ENCODE results near the gene SPECC1L.
"Not testable (repeated sequence)": the region's sequence is repeated elsewhere in the genome, so short reads cannot be mapped to it uniquely, and the experiment has no call there.

SPECC1L gene

DNA sequence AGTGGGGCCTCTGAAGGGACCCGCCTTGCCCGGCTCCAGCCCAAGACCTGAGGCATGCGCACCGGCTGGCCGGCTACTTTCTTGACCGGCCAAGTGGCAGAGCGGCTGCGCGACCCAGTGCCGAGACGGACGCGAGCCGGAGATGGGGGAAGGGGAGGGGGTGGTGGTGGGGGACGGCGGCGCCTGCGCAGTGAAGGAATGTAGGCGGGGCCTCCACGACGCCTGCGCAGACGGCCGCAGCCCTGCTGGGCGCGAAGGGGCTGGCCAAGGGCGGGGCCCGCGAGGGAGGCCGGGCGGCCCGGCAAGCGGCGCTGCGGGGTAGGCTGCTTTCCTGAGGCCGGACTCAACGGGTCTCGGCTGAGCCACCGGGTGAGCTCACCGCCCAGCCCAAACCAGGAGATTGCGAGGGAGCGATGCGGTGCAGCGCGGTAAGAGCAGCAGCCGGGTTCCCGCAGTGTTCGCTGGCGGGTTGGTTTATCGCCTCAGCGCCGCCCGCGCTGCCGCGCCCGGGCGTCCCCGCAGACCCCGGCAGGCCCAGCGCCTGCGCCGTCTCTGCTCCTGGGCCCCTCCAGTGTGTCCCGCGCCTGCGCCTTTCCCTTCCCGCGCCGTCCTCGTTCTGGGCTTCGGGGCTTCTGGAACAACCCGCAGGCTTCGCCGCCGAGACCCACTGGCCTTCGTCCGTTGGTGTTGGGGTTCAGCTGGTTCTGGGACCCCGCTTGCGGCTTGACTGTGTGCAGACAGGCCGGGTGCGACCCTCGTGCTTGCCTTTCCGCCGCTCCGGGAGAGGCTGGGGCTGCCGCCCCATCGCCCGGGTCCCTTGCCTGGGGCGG, at the start of gene SPECC1L:
Gene SPECC1L, plus strand, starts transcription at position 276 of the 830 bp plus-strand sequence. CDS start 31,401 bp downstream, outside the sequence.
- DNase-seq = peak; percentile 32

- DNase-seq = no peak
Observed at GRCh38 chr22:24224468-24224867, 46.2 kb upstream of the SPECC1L start.

- no peak for DNase-seq
Observed at GRCh38 chr22:24225044-24225601, 45.5 kb upstream of the SPECC1L start.

DNA sequence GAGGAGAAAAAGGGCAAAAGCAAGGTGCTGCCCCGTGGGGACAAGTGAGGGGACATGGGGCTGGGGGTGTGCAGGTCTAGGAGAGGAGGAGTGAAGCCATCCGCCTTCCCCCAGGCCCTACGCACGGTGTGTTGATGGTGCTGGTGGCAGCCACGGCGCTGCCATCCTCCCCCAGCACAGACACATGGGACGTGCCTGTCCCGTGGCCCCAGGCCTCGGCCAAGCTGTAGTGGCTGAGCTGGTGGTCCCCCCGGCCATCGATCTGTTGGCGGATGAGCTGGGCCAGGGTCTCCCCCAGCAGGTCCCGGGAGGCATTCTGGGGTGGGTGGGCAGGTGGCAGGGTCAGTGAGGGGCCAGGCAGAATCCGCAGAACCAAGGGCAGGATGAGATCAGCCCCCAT, 44.7 kb upstream of the SPECC1L start:
- DNase-seq = no peak

DNA sequence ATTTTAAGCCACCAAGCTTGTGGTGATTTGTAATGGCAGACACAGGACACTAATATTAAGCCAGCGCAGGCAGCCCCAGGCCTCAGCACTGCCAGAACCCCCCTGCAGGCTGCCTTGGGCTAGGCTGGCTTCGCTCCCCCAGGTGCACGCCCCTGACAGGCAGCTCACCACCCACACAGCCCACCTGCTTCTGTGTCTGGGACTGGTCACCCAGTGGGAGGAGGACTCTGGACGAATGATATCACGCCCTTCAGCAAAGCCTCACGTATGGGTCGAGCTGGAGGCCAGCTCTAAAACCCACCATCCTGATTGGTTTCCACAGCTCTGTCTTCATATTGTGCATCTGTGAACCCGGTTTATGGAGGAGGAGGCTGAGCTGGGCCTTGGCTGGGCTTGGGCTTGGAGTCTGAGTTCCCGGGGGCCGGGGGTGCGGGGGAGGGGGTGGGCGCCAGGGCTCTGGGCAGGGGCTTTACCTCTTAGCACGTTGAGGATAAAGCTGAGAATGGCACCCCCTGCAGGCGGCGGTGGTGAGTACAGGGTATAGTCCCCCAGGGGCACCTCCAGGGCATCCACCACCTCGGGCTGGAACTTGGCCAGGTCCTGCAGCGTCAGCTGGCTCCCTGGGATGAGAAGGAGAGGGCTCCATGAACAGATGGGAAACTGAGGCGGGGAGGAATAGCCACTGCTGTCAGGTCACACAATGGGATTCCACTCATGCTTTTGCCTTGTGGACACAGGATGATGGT, 39.5 kb upstream of the SPECC1L start:
- DNase-seq = no peak

DNA sequence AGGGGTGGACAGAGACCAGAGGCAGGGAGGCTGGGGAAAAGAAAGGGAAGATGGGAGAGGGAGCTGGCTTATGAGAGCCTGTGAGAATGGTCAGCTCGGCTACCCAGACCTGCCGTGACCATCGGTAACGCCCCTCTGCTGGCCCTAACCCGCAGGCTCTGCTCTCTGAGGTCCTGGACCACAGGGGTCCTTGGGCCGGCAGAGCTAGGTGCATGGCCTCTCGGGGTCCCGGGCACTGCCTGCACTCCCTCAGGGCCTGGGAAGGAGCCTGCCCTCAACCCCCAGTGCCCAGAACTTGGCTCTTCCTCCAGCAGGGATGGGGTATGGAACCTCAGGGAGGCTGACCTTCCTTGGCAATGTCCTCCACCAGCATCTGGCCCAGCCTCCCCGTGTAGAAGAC, 38.9 kb upstream of the SPECC1L start:
- no peak for DNase-seq

GRCh38 chr22:24232124-24232523, 38.5 kb upstream of the SPECC1L start:
- DNase-seq = no peak

- no peak for DNase-seq
Observed at GRCh38 chr22:24232725-24233124, 37.9 kb upstream of the SPECC1L start.

- no peak for DNase-seq
Observed at GRCh38 chr22:24233235-24233634, 37.4 kb upstream of the SPECC1L start.

DNA sequence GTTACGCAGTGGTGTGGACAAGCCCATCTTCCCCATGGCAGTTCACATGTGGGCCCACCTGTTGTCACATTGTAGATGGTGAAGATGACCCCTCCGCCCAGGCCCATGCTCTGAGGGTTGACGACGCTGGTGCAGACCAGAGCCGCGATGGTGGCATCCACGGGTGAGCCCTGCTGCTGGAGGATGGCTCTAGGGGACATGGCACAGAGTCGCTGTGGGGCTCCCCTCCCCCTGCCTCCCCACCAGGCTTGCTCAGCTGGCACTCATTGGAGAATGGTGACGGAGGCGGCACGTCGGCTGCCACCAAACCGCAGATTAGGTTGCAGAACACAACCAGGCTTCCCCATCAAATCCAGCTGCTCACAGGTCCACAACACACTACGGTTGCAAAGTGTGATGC, 36.8 kb upstream of the SPECC1L start:
- DNase-seq = no peak

GRCh38 chr22:24235315-24235714, 35.3 kb upstream of the SPECC1L start:
- DNase-seq = no peak

GRCh38 chr22:24236656-24237055, 34.0 kb upstream of the SPECC1L start:
- DNase-seq = no peak

- not testable (repeated sequence) for DNase-seq
Observed at GRCh38 chr22:24238101-24238694, 32.4 kb upstream of the SPECC1L start.

DNA sequence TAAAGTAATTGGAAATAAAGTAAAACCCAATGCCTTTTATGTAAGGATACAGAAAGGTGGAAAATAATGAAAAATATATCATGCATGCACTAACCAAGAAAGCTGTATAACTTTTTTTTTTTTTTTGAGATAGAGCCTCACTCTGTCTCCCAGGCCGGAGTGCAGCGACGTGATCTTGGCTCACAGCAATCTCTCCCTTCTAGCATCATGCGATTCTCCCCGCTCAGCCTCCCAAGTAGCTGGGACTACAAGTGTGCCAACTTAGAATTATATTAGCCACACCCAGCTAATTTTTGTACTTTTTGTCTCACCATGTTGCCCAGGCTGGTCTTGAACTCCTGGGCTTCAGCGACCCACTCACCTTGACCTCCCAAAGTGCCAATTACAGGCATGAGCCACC, 30.2 kb upstream of the SPECC1L start:
- DNase-seq = no peak

DNA sequence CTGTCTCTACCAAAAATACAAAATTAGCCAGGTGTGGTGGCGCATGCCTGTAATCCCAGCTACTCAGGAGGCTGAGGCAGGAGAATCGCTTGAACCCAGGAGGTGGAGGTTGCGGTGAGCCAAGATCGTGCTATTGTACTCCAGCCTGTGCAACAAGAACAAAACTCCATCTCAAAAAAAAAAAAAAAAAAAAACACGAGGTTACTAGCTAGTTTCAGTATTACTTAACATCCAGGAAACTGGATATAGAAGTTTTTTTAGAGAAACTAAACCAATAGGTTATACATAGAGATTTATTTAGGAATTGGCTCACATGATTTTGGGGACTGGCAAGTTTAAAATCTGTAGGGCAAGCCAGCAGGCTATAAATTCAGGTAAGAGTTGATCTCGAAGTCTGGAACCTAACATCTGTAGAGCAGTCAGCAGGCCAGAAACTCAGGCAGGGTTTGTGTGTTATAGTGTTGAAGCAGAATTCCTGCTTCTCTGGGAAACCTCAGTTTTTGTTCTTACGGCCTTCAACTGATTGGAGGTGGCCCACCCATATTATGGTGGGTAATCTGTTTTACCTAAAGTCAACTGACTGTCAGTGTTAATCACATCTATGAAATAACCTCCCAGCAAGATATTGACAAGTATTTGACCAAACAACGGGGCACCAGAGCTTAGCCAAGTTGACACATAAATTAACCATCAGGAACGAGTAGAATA, 29.5 kb upstream of the SPECC1L start:
- DNase-seq = not testable (repeated sequence)

- DNase-seq = not testable (repeated sequence)
Observed at GRCh38 chr22:24243417-24243816, 27.2 kb upstream of the SPECC1L start.

- no peak for DNase-seq
Observed at GRCh38 chr22:24244144-24244787, 26.4 kb upstream of the SPECC1L start.

- DNase-seq = not testable (repeated sequence)
Observed at GRCh38 chr22:24245030-24245431, 25.6 kb upstream of the SPECC1L start, which contains the start of gene GGT5. GGT5 (minus strand) TSS chr22:24245082; CDS start chr22:24244725, 357 bp downstream.

DNA sequence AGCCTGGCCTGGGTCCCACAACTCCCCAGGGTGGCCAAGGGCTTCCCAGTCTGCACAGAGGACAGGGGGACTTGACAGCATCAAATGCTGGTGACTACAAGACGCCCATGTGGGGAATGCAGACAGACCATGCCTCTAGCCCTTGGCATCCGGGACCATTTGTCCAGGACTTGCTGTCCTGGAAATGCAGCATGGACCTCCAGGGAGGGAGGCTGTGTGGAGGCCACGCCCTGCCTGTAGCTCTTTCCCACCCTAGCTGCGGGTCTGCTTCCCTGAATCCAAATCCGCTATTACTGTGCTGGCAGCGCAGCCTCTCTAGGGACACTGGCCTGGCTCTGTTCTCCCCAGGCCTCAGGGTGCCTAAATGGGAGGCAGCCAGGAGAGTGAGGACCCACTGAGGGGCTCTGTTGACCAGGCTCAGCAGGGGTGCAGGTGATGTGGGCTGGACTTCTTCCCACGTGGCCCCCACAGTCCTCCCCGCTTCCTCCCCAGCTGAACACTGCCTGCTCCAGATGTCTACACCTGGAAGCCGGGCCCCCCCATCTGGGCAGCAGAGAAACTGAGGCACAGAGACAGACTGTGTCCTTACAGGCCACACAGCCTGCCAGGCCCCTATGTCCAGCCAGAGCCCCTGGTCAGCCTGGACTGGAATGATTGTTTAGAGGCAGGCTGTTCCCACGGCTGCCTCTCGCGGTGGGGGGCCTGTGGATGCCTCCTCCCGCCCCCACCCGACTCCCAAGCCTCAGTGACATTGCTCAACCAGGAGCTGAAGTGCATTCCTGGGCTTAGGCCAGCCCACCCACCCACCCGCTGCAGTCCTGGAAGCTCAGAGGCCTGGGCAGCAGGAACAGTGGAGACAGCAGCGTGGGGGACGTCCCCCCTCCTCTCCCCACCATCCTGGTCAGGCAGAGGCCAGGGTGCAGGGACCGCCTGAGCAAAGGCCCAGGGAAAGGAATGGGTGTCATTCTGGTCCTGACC, 24.8 kb upstream of the SPECC1L start:
- not testable (repeated sequence) for DNase-seq

DNA sequence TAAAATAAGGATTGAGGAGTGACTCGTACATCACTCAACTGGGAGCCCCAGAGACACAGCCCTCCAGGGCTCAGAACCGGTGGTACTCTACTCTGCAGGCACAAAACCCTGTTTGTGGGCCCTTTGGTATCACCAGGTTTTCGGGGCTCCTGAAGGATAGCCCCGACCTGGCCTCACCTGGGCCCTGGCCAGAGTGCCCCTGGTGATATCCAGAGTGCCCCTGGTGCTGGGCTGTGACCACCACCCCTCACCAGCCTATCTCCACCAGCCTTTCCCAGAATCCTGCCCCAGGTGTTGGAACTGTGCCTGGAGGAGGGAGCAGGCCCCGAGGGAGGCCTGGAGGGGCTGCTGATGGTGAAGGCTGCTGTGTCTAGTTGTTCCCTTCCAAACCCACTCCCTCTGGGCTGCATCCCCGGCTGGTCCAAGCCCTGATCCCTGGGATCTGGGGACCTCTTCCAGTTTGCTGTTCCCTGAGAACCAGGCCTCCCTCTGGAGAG, 23.6 kb upstream of the SPECC1L start:
- no peak for DNase-seq
